Neutrophil (primary cell): Measurements from ENCODE around the gene TOP2B.

ENCODE experiments used
- H3K27ac ChIP-seq: fragments of 200-600 bp; sonication (generic); 2 replicates; pipeline ENCODE4 v1.5.1; 2016; ENCODE audit warnings: mild to moderate bottlenecking, moderate library complexity
- H3K27me3 ChIP-seq: fragments of 200-600 bp; sonication (generic); 2 replicates; pipeline ENCODE4 v1.6.0; 2016; ENCODE audit warnings: mild to moderate bottlenecking
- H3K36me3 ChIP-seq: fragments of 200-600 bp; sonication (generic); 2 replicates; pipeline ENCODE4 v1.5.1; 2017
- H3K4me1 ChIP-seq, 2 experiments: fragments of 200-600 bp in 1 of 2; sonication (generic) in 1 of 2; 1 replicate in 1 of 2; 2 replicates in 1 of 2; pipeline versions ENCODE4 v1.5.1 to v1.6.1; 2013 to 2016; ENCODE audit warnings: low read depth in 1 of 2, low read length in 1 of 2, mild to moderate bottlenecking in 1 of 2, moderate library complexity in 1 of 2; ENCODE audit not compliant: control insufficient read depth in 1 of 2, insufficient read depth in 1 of 2
- H3K4me3 ChIP-seq, 2 experiments: fragments of 200-600 bp in 1 of 2; sonication (generic) in 1 of 2; 1 replicate in 1 of 2; 2 replicates in 1 of 2; pipeline ENCODE4 v1.5.1; 2013 to 2016; ENCODE audit warnings: low read depth in 1 of 2, low read length in 1 of 2, mild to moderate bottlenecking in 1 of 2, moderate library complexity in 1 of 2
- H3K9me3 ChIP-seq: fragments of 200-600 bp; sonication (generic); 2 replicates; pipeline ENCODE4 v1.5.1; 2016
- CTCF ChIP-seq: fragments of 200-600 bp; sonication (generic); IDR thresholded peaks from 2 replicates; pipeline ENCODE4 v1.5.1; 2016; ENCODE audit warnings: antibody characterized with exemption

Gene TOP2B

GRCh38 chr3:25635038-25635437 is 29.7 kb downstream of the TOP2B start:
- no peaks in the 10 kb centered on the region for H3K4me1 ChIP-seq
- no peak overlapping the region for H3K27ac ChIP-seq
- no peaks in the 10 kb centered on the region for H3K9me3 ChIP-seq
- H3K27me3 ChIP-seq: no peaks in the 10 kb centered on the region
- no peak for TF ChIP-seq CTCF
- peaks cover 51% of the 10 kb centered on the region for H3K36me3 ChIP-seq
- H3K4me3 ChIP-seq: no peak overlapping the region

- Histone ChIP-seq H3K27ac (no peak overlapping the region), H3K27me3 (no peaks in the 10 kb centered on the region), H3K36me3 (peaks cover 62% of the 10 kb centered on the region), H3K9me3 (no peaks in the 10 kb centered on the region), H3K4me1 (no peaks in the 10 kb centered on the region), H3K4me3 (no peak overlapping the region)
- TF ChIP-seq CTCF: no peak
These were observed 30.8 kb downstream of the TOP2B start for GRCh38 chr3:25633919-25634318.

GRCh38 chr3:25631989-25632388 is 32.7 kb downstream of the TOP2B start:
- H3K36me3 ChIP-seq: peaks cover 74% of the 10 kb centered on the region
- H3K4me3 ChIP-seq: no peak overlapping the region
- H3K4me1 ChIP-seq: no peaks in the 10 kb centered on the region
- H3K27me3 ChIP-seq: no peaks in the 10 kb centered on the region
- TF ChIP-seq CTCF: no peak
- H3K27ac ChIP-seq: no peak overlapping the region
- no peaks in the 10 kb centered on the region for H3K9me3 ChIP-seq

GRCh38 chr3:25621087-25621486 is 43.6 kb downstream of the TOP2B start:
- no peaks in the 10 kb centered on the region for H3K9me3 ChIP-seq
- peaks cover 88% of the 10 kb centered on the region for H3K36me3 ChIP-seq
- no peaks in the 10 kb centered on the region for H3K27me3 ChIP-seq
- no peaks in the 10 kb centered on the region for H3K4me1 ChIP-seq
- TF ChIP-seq CTCF: no peak
- H3K27ac ChIP-seq: no peak overlapping the region
- no peak overlapping the region for H3K4me3 ChIP-seq

GRCh38 chr3:25620493-25620892 is 44.2 kb downstream of the TOP2B start:
- Histone ChIP-seq H3K9me3 (no peaks in the 10 kb centered on the region), H3K4me3 (no peak overlapping the region), H3K27me3 (no peaks in the 10 kb centered on the region), H3K36me3 (peaks cover 88% of the 10 kb centered on the region), H3K27ac (no peak overlapping the region), H3K4me1 (no peaks in the 10 kb centered on the region)
- no peak for TF ChIP-seq CTCF

- Histone ChIP-seq H3K27ac (no peak overlapping the region), H3K36me3 (peaks cover 87% of the 10 kb centered on the region)
- no peak for TF ChIP-seq CTCF
These were observed 45.3 kb downstream of the TOP2B start for GRCh38 chr3:25619382-25619781.

More at GRCh38 chr3:25619382-25619781, 45.3 kb downstream of the TOP2B start:
- no peaks in the 10 kb centered on the region for H3K9me3 ChIP-seq
- H3K27me3 ChIP-seq: no peaks in the 10 kb centered on the region
- H3K4me1 ChIP-seq: no peaks in the 10 kb centered on the region
- no peak overlapping the region for H3K4me3 ChIP-seq
